T1000 (cell line): Measurements from ENCODE around the gene B4GALNT2.
"Not testable (repeated sequence)": the region's sequence is repeated elsewhere in the genome, so short reads cannot be mapped to it uniquely, and the experiment has no call there.

Experiments
- DNase-seq: peaks from one replicate; lab custom pipeline; 2025; ENCODE audit warnings: mixed read lengths; lab: John Stamatoyannopoulos, UW

Gene B4GALNT2, protein sequence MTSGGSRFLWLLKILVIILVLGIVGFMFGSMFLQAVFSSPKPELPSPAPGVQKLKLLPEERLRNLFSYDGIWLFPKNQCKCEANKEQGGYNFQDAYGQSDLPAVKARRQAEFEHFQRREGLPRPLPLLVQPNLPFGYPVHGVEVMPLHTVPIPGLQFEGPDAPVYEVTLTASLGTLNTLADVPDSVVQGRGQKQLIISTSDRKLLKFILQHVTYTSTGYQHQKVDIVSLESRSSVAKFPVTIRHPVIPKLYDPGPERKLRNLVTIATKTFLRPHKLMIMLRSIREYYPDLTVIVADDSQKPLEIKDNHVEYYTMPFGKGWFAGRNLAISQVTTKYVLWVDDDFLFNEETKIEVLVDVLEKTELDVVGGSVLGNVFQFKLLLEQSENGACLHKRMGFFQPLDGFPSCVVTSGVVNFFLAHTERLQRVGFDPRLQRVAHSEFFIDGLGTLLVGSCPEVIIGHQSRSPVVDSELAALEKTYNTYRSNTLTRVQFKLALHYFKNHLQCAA

GRCh38 chr17:49132699-49133364, at the start of gene B4GALNT2:
TSS of gene B4GALNT2 (plus strand) at chr17:49132769. CDS start at chr17:49132793, 24 bp downstream.
- no peak for DNase-seq

DNA sequence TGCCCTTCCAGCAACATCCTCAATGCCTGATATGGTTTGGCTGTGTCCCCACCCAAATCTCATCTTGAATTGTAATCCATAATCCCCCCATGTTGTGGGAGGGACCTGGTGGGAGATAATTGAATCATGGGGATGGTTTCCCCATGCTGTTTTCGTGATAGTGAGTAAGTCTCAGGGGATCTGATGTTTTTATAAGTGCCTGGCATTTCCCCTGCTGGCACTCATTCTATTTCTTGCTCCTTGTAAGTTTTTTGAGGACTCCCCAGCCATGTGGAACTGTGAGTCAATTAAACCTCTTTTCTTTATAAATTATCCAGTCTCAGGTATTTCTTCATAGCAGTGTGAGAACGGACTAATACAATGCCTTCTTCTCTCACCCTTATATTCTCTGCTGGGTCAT, 47.5 kb upstream of the B4GALNT2 start:
- DNase-seq: not testable (repeated sequence)

DNA sequence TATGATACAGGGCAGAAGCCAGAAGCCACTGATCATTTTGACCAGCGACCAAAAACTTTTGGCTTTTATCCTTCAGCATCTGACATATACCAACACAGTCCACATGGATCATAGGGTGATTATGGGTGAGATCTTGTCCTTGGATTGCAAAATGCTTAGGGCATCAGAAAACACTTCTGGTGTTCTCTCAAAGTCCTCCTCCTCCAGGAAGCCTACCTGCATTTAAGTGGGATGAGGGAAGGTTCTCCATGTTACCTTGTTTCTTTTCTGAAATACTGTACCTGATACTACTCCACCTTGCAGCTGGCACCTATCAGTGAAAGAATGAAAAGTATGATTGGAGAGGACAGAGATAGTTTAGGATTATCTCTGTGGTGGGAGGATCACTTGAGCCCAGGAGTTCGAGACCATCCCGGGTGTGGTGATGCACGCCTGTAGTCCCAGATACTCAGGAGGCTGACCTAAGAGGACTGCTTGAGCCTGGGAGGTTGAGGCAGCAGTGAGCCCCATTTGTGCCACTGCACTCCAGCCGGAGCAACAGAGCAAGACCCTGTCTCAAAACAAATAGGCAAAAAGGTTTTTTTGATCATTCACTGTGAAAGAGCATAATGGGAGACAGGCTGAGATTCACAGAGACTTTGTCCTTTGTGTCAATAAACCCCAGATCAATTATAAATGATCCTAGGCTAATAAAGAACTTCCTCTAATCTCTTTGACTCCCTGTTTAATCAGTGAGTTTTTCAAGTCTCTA, 46.8 kb upstream of the B4GALNT2 start:
- DNase-seq: no peak

- DNase-seq: no peak
These were observed 46.3 kb upstream of the B4GALNT2 start for GRCh38 chr17:49086316-49086605.

GRCh38 chr17:49086649-49087048, 45.9 kb upstream of the B4GALNT2 start:
- DNase-seq: no peak

GRCh38 chr17:49089094-49089493, 43.5 kb upstream of the B4GALNT2 start:
- DNase-seq: no peak

GRCh38 chr17:49090878-49091594, 41.5 kb upstream of the B4GALNT2 start:
- DNase-seq: no peak

GRCh38 chr17:49093131-49093530, 39.4 kb upstream of the B4GALNT2 start:
- no peak for DNase-seq

- DNase-seq: no peak
These were observed 32.0 kb upstream of the B4GALNT2 start for GRCh38 chr17:49100601-49101000.

DNA sequence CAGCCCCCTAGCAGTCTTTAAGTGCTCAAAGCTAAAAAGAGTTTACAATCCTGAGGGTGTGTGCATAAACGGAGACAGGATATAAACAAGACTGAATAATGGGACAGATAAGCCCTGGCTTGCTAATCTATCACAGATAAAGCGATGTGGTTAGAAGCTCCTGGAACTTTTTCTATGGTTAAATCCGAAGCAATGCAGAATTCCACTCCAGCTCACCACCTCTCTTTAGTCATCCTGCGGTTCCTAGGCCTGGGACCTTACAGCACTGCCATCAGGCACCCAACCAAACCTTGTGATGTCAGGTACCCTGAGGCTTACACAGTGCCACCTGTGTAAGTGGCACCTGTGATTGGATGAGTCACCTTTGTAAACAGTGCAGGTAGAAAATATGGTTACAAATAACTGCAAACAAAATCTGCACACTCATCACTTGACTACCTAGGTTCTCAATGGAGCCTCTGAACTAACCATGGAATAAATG, 31.5 kb upstream of the B4GALNT2 start:
- DNase-seq: peak; percentile 14

- DNase-seq: not testable (repeated sequence)
These were observed 29.2 kb upstream of the B4GALNT2 start for GRCh38 chr17:49103360-49103759.

- no peak for DNase-seq
These were observed 28.0 kb upstream of the B4GALNT2 start for GRCh38 chr17:49104511-49105074.

GRCh38 chr17:49106321-49107210, 26.0 kb upstream of the B4GALNT2 start:
- DNase-seq: peak; percentile 4

- DNase-seq: no peak
These were observed 25.4 kb upstream of the B4GALNT2 start for GRCh38 chr17:49107211-49107557.

DNA sequence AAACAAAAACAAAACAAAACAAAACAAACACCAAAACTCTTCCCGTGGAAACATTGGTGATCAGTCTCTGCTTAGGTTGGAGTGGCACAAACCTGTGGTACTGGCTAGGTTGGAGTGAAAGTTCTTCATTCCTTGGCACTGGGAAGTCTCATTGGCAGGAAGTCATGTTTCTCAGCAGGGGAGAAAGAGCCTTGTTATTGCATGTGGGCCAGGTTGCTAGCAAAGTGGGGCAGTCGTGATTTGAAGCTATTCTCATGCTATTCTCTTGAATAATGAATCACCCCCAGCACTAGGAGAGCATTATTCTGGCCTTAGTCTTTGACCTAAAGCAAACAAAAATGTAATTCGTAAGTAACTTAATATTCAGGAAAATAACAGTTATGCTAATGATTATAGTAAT, 24.3 kb upstream of the B4GALNT2 start:
- peak; percentile 57 for DNase-seq

DNA sequence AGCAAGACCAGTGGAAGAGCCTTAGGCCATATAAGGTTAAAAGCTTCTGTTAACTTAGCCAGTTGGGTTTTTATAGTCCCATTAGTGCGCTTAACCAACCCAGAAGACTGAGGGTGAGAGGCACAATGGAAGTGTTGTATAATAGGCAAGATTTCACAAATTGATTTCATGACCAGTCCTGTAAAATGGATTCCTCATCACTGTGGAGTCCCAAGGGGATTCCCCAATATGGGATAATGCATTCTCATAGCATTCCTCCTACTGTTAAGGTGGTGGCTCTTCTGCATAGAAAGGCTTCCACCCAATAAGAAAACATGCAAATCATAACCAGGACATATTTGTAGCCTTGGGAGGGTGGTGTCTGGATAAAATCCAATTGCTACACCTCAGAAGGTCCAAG, 22.1 kb upstream of the B4GALNT2 start:
- peak; percentile 49 for DNase-seq

DNA sequence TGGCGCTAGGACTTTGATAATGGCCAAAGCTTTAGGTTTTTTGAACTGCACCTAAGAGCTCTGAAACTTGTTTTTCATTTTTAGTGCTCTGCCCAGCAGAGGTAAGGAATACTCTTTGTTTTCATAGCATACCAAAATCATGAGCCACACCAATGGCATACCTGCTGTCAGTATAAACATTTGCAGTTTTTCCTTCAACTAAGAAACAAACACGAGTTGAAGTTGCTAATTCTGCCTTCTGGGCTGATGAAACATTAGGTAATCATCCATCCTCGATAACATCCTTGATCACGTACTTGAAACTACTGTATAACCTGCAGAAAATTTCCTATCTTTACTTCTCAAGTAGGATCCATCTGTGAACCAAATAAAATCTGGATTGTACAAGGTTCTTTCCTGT, 20.6 kb upstream of the B4GALNT2 start:
- DNase-seq: no peak

GRCh38 chr17:49112936-49113335, 19.6 kb upstream of the B4GALNT2 start:
- no peak for DNase-seq

- no peak for DNase-seq
These were observed 17.9 kb upstream of the B4GALNT2 start for GRCh38 chr17:49114703-49115102.

GRCh38 chr17:49117587-49118230, 14.9 kb upstream of the B4GALNT2 start:
- no peak for DNase-seq
